Measurements from ENCODE around the gene EXOC6B.

The EXOC6B gene

DNA sequence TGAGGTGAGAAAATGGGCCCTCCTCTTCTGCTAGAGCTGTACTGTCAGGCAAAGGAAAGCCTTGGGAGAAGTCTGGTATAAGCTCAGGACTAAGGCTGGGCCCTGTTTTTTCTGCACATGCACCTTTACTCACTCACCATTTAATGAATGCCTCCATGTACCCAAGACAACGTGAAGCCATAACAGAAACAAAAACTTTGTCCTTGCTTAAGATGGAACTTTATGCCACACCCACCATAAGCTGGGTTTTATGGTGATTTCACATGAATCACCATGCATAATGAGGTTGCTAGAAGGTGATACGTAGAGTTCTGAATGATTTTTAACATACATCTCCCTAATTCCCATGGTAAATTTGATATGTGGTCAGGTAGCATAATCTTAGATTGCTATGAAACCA is 614.5 kb downstream of the EXOC6B start:
- H3K9me3 ChIP-seq (ENCODE audit: control insufficient read depth, low read length): no peaks in the 10 kb centered on the region
- DNase-seq: no peak

DNA sequence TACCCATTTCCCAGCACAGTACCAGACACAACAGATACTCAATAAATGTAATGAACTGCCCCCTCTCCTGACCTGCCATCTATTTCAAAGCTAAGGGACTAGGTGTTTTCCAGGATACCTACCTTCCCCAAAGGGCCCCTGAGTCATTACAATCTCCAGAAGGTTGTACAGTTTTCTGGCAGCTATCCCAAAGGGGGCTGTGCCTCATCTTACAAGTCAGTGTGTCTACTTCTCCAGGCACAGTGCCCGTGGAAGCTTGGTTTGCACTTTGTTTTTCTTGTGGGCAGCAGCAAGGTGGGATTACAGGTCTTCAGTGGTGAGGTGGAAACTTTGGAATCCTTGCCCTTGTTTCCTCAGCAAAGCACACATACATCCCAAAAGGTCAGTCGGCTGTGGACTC is 615.4 kb downstream of the EXOC6B start:
- Histone ChIP-seq H3K4me3 (ENCODE audit: insufficient read depth, low read depth, low read length, poor library complexity, severe bottlenecking) (no peak overlapping the region), H3K4me1 (ENCODE audit: control insufficient read depth, insufficient read depth, low read length, poor library complexity, severe bottlenecking) (no peaks in the 10 kb centered on the region), H3K9me3 (ENCODE audit: control insufficient read depth, low read length) (no peaks in the 10 kb centered on the region), H3K27me3 (replicated peaks; ENCODE audit: control insufficient read depth, insufficient read depth, low read length, poor library complexity, severe bottlenecking) (no peaks in the 10 kb centered on the region), H3K36me3 (ENCODE audit: control insufficient read depth, insufficient read depth, low read length) (no peaks in the 10 kb centered on the region), H3K27ac (ENCODE audit: insufficient read depth, low read length, poor library complexity, severe bottlenecking) (no peak overlapping the region)
- DNase-seq: no peak

More for the DNA sequence above, 614.5 kb downstream of the EXOC6B start:
- no peak overlapping the region for H3K27ac ChIP-seq (ENCODE audit: insufficient read depth, low read length, poor library complexity, severe bottlenecking)
- H3K27me3 ChIP-seq (replicated peaks; ENCODE audit: control insufficient read depth, insufficient read depth, low read length, poor library complexity, severe bottlenecking): no peaks in the 10 kb centered on the region
- no peak overlapping the region for H3K4me3 ChIP-seq (ENCODE audit: insufficient read depth, low read depth, low read length, poor library complexity, severe bottlenecking)
- no peaks in the 10 kb centered on the region for H3K36me3 ChIP-seq (ENCODE audit: control insufficient read depth, insufficient read depth, low read length)
- H3K4me1 ChIP-seq (ENCODE audit: control insufficient read depth, insufficient read depth, low read length, poor library complexity, severe bottlenecking): no peaks in the 10 kb centered on the region

- no peak overlapping the region for H3K4me3 ChIP-seq (ENCODE audit: insufficient read depth, low read depth, low read length, poor library complexity, severe bottlenecking)
- no peaks in the 10 kb centered on the region for H3K4me1 ChIP-seq (ENCODE audit: control insufficient read depth, insufficient read depth, low read length, poor library complexity, severe bottlenecking)
- H3K27ac ChIP-seq (ENCODE audit: insufficient read depth, low read length, poor library complexity, severe bottlenecking): no peak overlapping the region
- no peaks in the 10 kb centered on the region for H3K36me3 ChIP-seq (ENCODE audit: control insufficient read depth, insufficient read depth, low read length)
- H3K9me3 ChIP-seq (ENCODE audit: control insufficient read depth, low read length): no peaks in the 10 kb centered on the region
- no peaks in the 10 kb centered on the region for H3K27me3 ChIP-seq (replicated peaks; ENCODE audit: control insufficient read depth, insufficient read depth, low read length, poor library complexity, severe bottlenecking)
- no peak for DNase-seq
Measured at GRCh38 chr2:72208225-72208624, 617.6 kb downstream of the EXOC6B start.

DNA sequence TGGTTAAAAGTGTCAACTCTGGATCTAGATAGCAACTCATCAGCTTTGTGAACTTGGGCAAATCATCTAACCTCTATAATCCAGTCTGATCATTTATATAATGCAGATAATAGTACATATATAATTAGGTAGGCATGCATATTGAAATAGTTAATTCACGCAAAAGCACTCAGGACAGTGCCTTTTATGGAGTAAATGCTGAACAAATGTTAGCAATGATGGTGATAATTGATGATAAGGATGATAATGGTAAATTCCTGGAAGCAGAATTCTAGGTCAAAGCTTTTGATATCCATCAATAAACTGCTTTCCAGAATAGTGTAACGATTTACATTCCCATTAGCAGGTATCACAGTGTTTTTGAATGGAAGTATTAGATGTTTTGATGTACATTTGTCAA is 618.5 kb downstream of the EXOC6B start:
- Histone ChIP-seq H3K4me3 (ENCODE audit: insufficient read depth, low read depth, low read length, poor library complexity, severe bottlenecking) (no peak overlapping the region), H3K36me3 (ENCODE audit: control insufficient read depth, insufficient read depth, low read length) (no peaks in the 10 kb centered on the region), H3K4me1 (ENCODE audit: control insufficient read depth, insufficient read depth, low read length, poor library complexity, severe bottlenecking) (no peaks in the 10 kb centered on the region), H3K27ac (ENCODE audit: insufficient read depth, low read length, poor library complexity, severe bottlenecking) (no peak overlapping the region), H3K9me3 (ENCODE audit: control insufficient read depth, low read length) (no peaks in the 10 kb centered on the region), H3K27me3 (replicated peaks; ENCODE audit: control insufficient read depth, insufficient read depth, low read length, poor library complexity, severe bottlenecking) (no peaks in the 10 kb centered on the region)
- no peak for DNase-seq

- H3K4me1 ChIP-seq (ENCODE audit: control insufficient read depth, insufficient read depth, low read length, poor library complexity, severe bottlenecking): no peaks in the 10 kb centered on the region
- H3K36me3 ChIP-seq (ENCODE audit: control insufficient read depth, insufficient read depth, low read length): no peaks in the 10 kb centered on the region
- no peak overlapping the region for H3K4me3 ChIP-seq (ENCODE audit: insufficient read depth, low read depth, low read length, poor library complexity, severe bottlenecking)
- no peak overlapping the region for H3K27ac ChIP-seq (ENCODE audit: insufficient read depth, low read length, poor library complexity, severe bottlenecking)
- no peak for DNase-seq
- H3K27me3 ChIP-seq (replicated peaks; ENCODE audit: control insufficient read depth, insufficient read depth, low read length, poor library complexity, severe bottlenecking): no peaks in the 10 kb centered on the region
- H3K9me3 ChIP-seq (ENCODE audit: control insufficient read depth, low read length): no peaks in the 10 kb centered on the region
Measured at GRCh38 chr2:72205504-72205881, 620.3 kb downstream of the EXOC6B start.

- DNase-seq: no peak
- Histone ChIP-seq H3K36me3 (ENCODE audit: control insufficient read depth, insufficient read depth, low read length) (no peaks in the 10 kb centered on the region), H3K4me3 (ENCODE audit: insufficient read depth, low read depth, low read length, poor library complexity, severe bottlenecking) (no peak overlapping the region), H3K27me3 (replicated peaks; ENCODE audit: control insufficient read depth, insufficient read depth, low read length, poor library complexity, severe bottlenecking) (no peaks in the 10 kb centered on the region), H3K9me3 (ENCODE audit: control insufficient read depth, low read length) (no peaks in the 10 kb centered on the region), H3K27ac (ENCODE audit: insufficient read depth, low read length, poor library complexity, severe bottlenecking) (no peak overlapping the region), H3K4me1 (ENCODE audit: control insufficient read depth, insufficient read depth, low read length, poor library complexity, severe bottlenecking) (no peaks in the 10 kb centered on the region)
Measured at GRCh38 chr2:72204786-72205503, 620.9 kb downstream of the EXOC6B start.

GRCh38 chr2:72204156-72204785 is 621.6 kb downstream of the EXOC6B start:
- no peak overlapping the region for H3K4me3 ChIP-seq (ENCODE audit: insufficient read depth, low read depth, low read length, poor library complexity, severe bottlenecking)

GRCh38 chr2:72198532-72199241 is 627.1 kb downstream of the EXOC6B start:
- Histone ChIP-seq H3K4me3 (ENCODE audit: insufficient read depth, low read depth, low read length, poor library complexity, severe bottlenecking) (no peak overlapping the region), H3K27me3 (replicated peaks; ENCODE audit: control insufficient read depth, insufficient read depth, low read length, poor library complexity, severe bottlenecking) (no peaks in the 10 kb centered on the region), H3K9me3 (ENCODE audit: control insufficient read depth, low read length) (no peaks in the 10 kb centered on the region), H3K4me1 (ENCODE audit: control insufficient read depth, insufficient read depth, low read length, poor library complexity, severe bottlenecking) (no peaks in the 10 kb centered on the region), H3K36me3 (ENCODE audit: control insufficient read depth, insufficient read depth, low read length) (no peaks in the 10 kb centered on the region), H3K27ac (ENCODE audit: insufficient read depth, low read length, poor library complexity, severe bottlenecking) (no peak overlapping the region)
- DNase-seq: no peak

More at GRCh38 chr2:72204156-72204785, 621.6 kb downstream of the EXOC6B start:
- no peaks in the 10 kb centered on the region for H3K27me3 ChIP-seq (replicated peaks; ENCODE audit: control insufficient read depth, insufficient read depth, low read length, poor library complexity, severe bottlenecking)
- no peak for DNase-seq
- H3K36me3 ChIP-seq (ENCODE audit: control insufficient read depth, insufficient read depth, low read length): no peaks in the 10 kb centered on the region
- no peak overlapping the region for H3K27ac ChIP-seq (ENCODE audit: insufficient read depth, low read length, poor library complexity, severe bottlenecking)
- H3K4me1 ChIP-seq (ENCODE audit: control insufficient read depth, insufficient read depth, low read length, poor library complexity, severe bottlenecking): no peaks in the 10 kb centered on the region
- no peaks in the 10 kb centered on the region for H3K9me3 ChIP-seq (ENCODE audit: control insufficient read depth, low read length)

- no peaks in the 10 kb centered on the region for H3K36me3 ChIP-seq (ENCODE audit: control insufficient read depth, insufficient read depth, low read length)
Measured at GRCh38 chr2:72193723-72194122, 632.1 kb downstream of the EXOC6B start.

GRCh38 chr2:72191441-72191840 is 634.4 kb downstream of the EXOC6B start:
- H3K27me3 ChIP-seq (replicated peaks; ENCODE audit: control insufficient read depth, insufficient read depth, low read length, poor library complexity, severe bottlenecking): no peaks in the 10 kb centered on the region
- no peaks in the 10 kb centered on the region for H3K9me3 ChIP-seq (ENCODE audit: control insufficient read depth, low read length)
- no peaks in the 10 kb centered on the region for H3K4me1 ChIP-seq (ENCODE audit: control insufficient read depth, insufficient read depth, low read length, poor library complexity, severe bottlenecking)
- DNase-seq: no peak
- no peak overlapping the region for H3K27ac ChIP-seq (ENCODE audit: insufficient read depth, low read length, poor library complexity, severe bottlenecking)
- no peak overlapping the region for H3K4me3 ChIP-seq (ENCODE audit: insufficient read depth, low read depth, low read length, poor library complexity, severe bottlenecking)
- H3K36me3 ChIP-seq (ENCODE audit: control insufficient read depth, insufficient read depth, low read length): no peaks in the 10 kb centered on the region

More at GRCh38 chr2:72193723-72194122, 632.1 kb downstream of the EXOC6B start:
- no peaks in the 10 kb centered on the region for H3K27me3 ChIP-seq (replicated peaks; ENCODE audit: control insufficient read depth, insufficient read depth, low read length, poor library complexity, severe bottlenecking)
- no peak overlapping the region for H3K4me3 ChIP-seq (ENCODE audit: insufficient read depth, low read depth, low read length, poor library complexity, severe bottlenecking)
- no peaks in the 10 kb centered on the region for H3K9me3 ChIP-seq (ENCODE audit: control insufficient read depth, low read length)
- H3K4me1 ChIP-seq (ENCODE audit: control insufficient read depth, insufficient read depth, low read length, poor library complexity, severe bottlenecking): no peaks in the 10 kb centered on the region
- DNase-seq: no peak
- no peak overlapping the region for H3K27ac ChIP-seq (ENCODE audit: insufficient read depth, low read length, poor library complexity, severe bottlenecking)

Data from effector memory CD4-positive, alpha-beta T cell (primary cell).